Caco-2 (cell line): ENCODE data around the gene CISD3. TPM values are rescaled to one million over a fixed set of nuclear protein-coding genes. Genes with fewer than 3 reads are reported as not detected.
"Not testable (repeated sequence)": the region's sequence is repeated elsewhere in the genome, so short reads cannot be mapped to it uniquely, and the experiment has no call there.

Experiments used
- BruUV-seq: library from RNA; stranded (reverse); fragments of 400-500 nt; replicated peaks from 2 replicates; lab custom pipeline; 2021; lab: Mats Ljungman, UMichigan
- CTCF ChIA-PET: fragments of 300-600 bp; sonication (Branson Sonifier 250); formaldehyde crosslinking; loops from one replicate; lab custom pipeline; 2022; ENCODE audit warnings: antibody characterized with exemption; lab: Charles Lee
- POLR2A ChIA-PET: fragments of 300-600 bp; sonication (Branson Sonifier 250); formaldehyde crosslinking; loops from one replicate; lab custom pipeline; 2022; ENCODE audit warnings: antibody characterized with exemption; lab: Charles Lee
- DNase-seq, 2 experiments: peaks; one replicate each; pipeline versions ENCODE4 v3.0.0 to v3.0.0-alpha.2; 2020 to 2022
- H3K27me3 ChIP-seq: replicated peaks from 2 replicates; pipeline ENCODE4 v1.6.0; 2011; ENCODE audit warnings: low read length; ENCODE audit not compliant: control insufficient read depth, insufficient read depth
- H3K36me3 ChIP-seq: 2 replicates; pipeline ENCODE4 v1.5.1; 2011; ENCODE audit warnings: low read length; ENCODE audit not compliant: control insufficient read depth, insufficient read depth
- H3K4me1 ChIP-seq: fragments of 250-450 bp; sonication (Bioruptor Pico); 2 replicates; pipeline ENCODE4 v1.5.1; 2020; ENCODE audit warnings: mild to moderate bottlenecking
- H3K4me3 ChIP-seq: 2 replicates; pipeline ENCODE4 v1.5.1; 2011; ENCODE audit warnings: low read depth, mild to moderate bottlenecking, control low read depth, low read length
- H3K9me3 ChIP-seq: fragments of 250-450 bp; sonication (Bioruptor Pico); 2 replicates; pipeline ENCODE4 v1.5.1; 2020; ENCODE audit warnings: mild to moderate bottlenecking, moderate library complexity
- H3K27ac Mint-ChIP-seq: one replicate; pipeline ENCODE4 v1.8.0; 2022; ENCODE audit warnings: mixed read lengths; ENCODE audit not compliant: unreplicated experiment
- H3K27me3 Mint-ChIP-seq: one replicate; pipeline ENCODE4 v1.8.0; 2022; ENCODE audit warnings: mixed read lengths; ENCODE audit not compliant: insufficient read depth, unreplicated experiment
- H3K36me3 Mint-ChIP-seq: one replicate; pipeline ENCODE4 v1.8.0; 2022; ENCODE audit warnings: mild to moderate bottlenecking, mixed read lengths; ENCODE audit not compliant: insufficient read depth, unreplicated experiment
- H3K4me1 Mint-ChIP-seq: one replicate; pipeline ENCODE4 v1.8.0; 2022; ENCODE audit warnings: low read depth, mixed read lengths; ENCODE audit not compliant: unreplicated experiment
- H3K4me3 Mint-ChIP-seq: one replicate; pipeline ENCODE4 v1.8.0; 2022; ENCODE audit warnings: mild to moderate bottlenecking, moderate library complexity, mixed read lengths; ENCODE audit not compliant: unreplicated experiment
- H3K9me3 Mint-ChIP-seq: one replicate; pipeline ENCODE4 v1.8.0; 2022; ENCODE audit warnings: mixed read lengths; ENCODE audit not compliant: unreplicated experiment
- intact Hi-C: fragments of 100-400 bp; cut with micrococcal nuclease; formaldehyde crosslinking; loops from one replicate; pipeline ENCODE4 v1.10.0; 2022; ENCODE audit not compliant: unreplicated experiment
- total RNA-seq: library from RNA; stranded (reverse); gene quantifications from 2 replicates; pipeline ENCODE4 v1.2.3, GENCODE V29; 2022
- TF ChIP-seq, protein P1 (sequence below), 2 experiments: fragments of 200-600 bp in 1 of 2; IDR thresholded peaks; 1 replicate in 1 of 2; 2 replicates in 1 of 2; pipeline versions ENCODE4 v1.5.1 to v1.8.0; 2011 to 2022; ENCODE audit warnings: antibody characterized with exemption in 1 of 2, control low read depth in 1 of 2, inconsistent platforms in 1 of 2, low read depth in 1 of 2, low read length in 1 of 2, mild to moderate bottlenecking in 1 of 2, moderate library complexity in 1 of 2; ENCODE audit not compliant: insufficient read depth in 1 of 2, severe bottlenecking in 1 of 2, unreplicated experiment in 1 of 2

Gene CISD3
- total RNA-seq, 1 experiment from 2014 or later = 16.6 TPM

DNA sequence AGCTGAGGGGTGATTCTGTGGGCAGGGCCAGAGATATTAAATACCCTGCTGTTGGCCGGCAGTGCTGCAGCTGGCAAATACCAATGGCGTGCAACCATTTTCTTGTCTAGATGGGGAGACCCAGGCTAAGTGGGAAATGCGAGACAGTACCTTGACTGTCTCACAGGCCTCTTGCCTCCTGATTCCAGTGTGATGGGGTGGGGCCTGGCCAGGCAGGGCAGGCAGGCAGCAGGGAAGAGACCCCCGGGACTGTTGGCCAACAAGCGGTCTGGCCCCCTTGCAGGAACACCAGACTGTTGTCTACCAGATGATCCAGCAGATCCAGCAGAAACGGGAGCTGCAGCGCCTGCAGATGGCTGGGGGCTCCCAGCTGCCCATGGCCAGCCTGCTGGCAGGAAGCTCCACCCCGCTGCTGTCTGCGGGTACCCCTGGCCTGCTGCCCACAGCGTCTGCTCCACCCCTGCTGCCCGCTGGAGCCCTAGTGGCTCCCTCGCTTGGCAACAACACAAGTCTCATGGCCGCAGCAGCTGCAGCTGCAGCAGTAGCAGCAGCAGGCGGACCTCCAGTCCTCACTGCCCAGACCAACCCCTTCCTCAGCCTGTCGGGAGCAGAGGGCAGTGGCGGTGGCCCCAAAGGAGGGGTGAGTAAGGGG, 5.7 kb upstream of the CISD3 start:
- intact Hi-C loops = no loop called here
- DNase-seq = no peak
- Mint-ChIP-seq H3K4me1 (peaks cover 15% of the 10 kb centered on the region), H3K9me3 (no peaks in the 10 kb centered on the region), H3K27me3 (no peaks in the 10 kb centered on the region), H3K4me3 (no peak overlapping the region), H3K27ac (no peak overlapping the region), H3K36me3 (peaks cover 15% of the 10 kb centered on the region)
- H3K4me3 ChIP-seq = no peak overlapping the region
- no peaks in the 10 kb centered on the region for H3K9me3 ChIP-seq
- TF ChIP-seq, protein P1, sequence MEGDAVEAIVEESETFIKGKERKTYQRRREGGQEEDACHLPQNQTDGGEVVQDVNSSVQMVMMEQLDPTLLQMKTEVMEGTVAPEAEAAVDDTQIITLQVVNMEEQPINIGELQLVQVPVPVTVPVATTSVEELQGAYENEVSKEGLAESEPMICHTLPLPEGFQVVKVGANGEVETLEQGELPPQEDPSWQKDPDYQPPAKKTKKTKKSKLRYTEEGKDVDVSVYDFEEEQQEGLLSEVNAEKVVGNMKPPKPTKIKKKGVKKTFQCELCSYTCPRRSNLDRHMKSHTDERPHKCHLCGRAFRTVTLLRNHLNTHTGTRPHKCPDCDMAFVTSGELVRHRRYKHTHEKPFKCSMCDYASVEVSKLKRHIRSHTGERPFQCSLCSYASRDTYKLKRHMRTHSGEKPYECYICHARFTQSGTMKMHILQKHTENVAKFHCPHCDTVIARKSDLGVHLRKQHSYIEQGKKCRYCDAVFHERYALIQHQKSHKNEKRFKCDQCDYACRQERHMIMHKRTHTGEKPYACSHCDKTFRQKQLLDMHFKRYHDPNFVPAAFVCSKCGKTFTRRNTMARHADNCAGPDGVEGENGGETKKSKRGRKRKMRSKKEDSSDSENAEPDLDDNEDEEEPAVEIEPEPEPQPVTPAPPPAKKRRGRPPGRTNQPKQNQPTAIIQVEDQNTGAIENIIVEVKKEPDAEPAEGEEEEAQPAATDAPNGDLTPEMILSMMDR (IDR thresholded peaks at IDR 0.05; ENCODE audit: insufficient read depth in 1 of 2, low read depth in 1 of 2, low read length in 1 of 2, severe bottlenecking in 1 of 2, unreplicated experiment in 1 of 2) = no peak
- BruUV-seq = no TSS peak
- POLR2A ChIA-PET = no interaction called here
- H3K27me3 ChIP-seq = no peaks in the 10 kb centered on the region
- CTCF ChIA-PET = no interaction called here
- peaks cover 3% of the 10 kb centered on the region for H3K36me3 ChIP-seq
- H3K4me1 ChIP-seq = peaks cover 5% of the 10 kb centered on the region; the same call in 1 of the 2 replicates

DNA sequence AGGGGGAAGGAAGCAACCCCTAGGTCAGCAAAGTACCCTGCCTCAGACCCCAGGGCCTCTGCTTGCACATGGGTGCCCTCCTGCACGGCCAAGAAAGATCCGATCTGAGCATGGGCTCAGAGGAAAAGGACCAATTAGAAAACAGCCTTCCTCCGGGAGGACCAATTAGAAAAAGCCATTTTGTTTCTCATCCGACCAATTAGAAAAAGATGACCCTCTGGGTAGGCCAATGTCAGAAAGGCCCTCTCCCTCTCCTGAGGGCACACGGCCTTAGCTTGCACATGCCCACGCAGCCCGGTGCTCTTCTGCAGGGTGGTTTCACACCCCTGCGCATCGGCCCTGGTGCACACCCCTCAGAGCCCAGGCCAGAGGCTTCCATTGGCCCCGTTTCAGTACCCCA, 5.1 kb upstream of the CISD3 start:
- H3K27ac Mint-ChIP-seq = no peak overlapping the region
- DNase-seq = no peak
- H3K4me1 Mint-ChIP-seq = peaks cover 11% of the 10 kb centered on the region
- peaks cover 11% of the 10 kb centered on the region for H3K36me3 Mint-ChIP-seq
- Histone ChIP-seq H3K36me3 (peaks cover 3% of the 10 kb centered on the region), H3K4me3 (no peak overlapping the region), H3K4me1 (peaks cover 6% of the 10 kb centered on the region; the same call in 1 of the 2 replicates), H3K27me3 (no peaks in the 10 kb centered on the region), H3K9me3 (no peaks in the 10 kb centered on the region)
- intact Hi-C loops = no loop called here
- CTCF ChIA-PET = no interaction called here
- POLR2A ChIA-PET = no interaction called here
- H3K4me3 Mint-ChIP-seq = no peak overlapping the region
- no peaks in the 10 kb centered on the region for H3K9me3 Mint-ChIP-seq
- no TSS peak for BruUV-seq
- no peaks in the 10 kb centered on the region for H3K27me3 Mint-ChIP-seq
- TF ChIP-seq, protein P1 (IDR thresholded peaks at IDR 0.05; ENCODE audit: insufficient read depth in 1 of 2, low read depth in 1 of 2, low read length in 1 of 2, severe bottlenecking in 1 of 2, unreplicated experiment in 1 of 2) = no peak

DNA sequence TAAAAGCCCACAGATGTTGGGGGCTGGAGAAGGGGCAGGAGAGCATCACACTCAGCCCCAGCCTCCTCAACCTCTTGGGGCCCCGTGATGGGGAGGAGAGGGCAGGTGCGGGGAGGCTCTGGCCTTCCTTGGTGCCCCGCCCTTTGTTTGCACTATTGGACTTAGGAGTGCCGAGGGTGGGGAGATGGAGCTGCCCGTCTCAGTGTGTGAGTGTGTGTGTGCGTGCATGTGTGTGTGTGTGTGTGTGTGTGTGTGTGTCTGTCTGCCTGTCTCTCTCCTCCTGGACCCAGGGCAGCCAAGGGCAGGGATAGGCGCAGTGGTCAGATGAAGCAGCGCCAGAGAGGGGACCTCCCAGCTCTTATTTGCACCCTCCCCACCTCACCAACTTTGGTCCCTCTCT, 4.0 kb upstream of the CISD3 start:
- H3K36me3 ChIP-seq, H3K9me3 ChIP-seq, H3K9me3 Mint-ChIP-seq, intact Hi-C loops, H3K4me3 ChIP-seq, CTCF ChIA-PET, H3K27me3 Mint-ChIP-seq, H3K27me3 ChIP-seq, BruUV-seq, H3K4me3 Mint-ChIP-seq, H3K4me1 Mint-ChIP-seq: not testable (repeated sequence)
- POLR2A ChIA-PET = interaction anchor here (0.6 kb wide), 1 partner anchor 128 kb away, joined by 3 read pairs; no protein-coding TSS in a partner anchor
- Mint-ChIP-seq H3K36me3 (peaks cover 12% of the 10 kb centered on the region), H3K27ac (peak overlapping the region; percentile 78)
- peak; percentile 67 to 82 for DNase-seq
- H3K4me1 ChIP-seq = peaks cover 11% of the 10 kb centered on the region
